ENCODE measurements around the gene MRPL23.

Gene MRPL23

GRCh38 chr11:1959786-1960185, 12.7 kb downstream of the MRPL23 start:
- no peak for DNase-seq

GRCh38 chr11:1963864-1964263, 16.7 kb downstream of the MRPL23 start:
- no peak for DNase-seq

- DNase-seq, result no peak
Observed at GRCh38 chr11:1964348-1964747, 17.2 kb downstream of the MRPL23 start.

- no peak for DNase-seq
Observed at GRCh38 chr11:1964955-1965354, 17.8 kb downstream of the MRPL23 start.

- no peak for DNase-seq
Observed at GRCh38 chr11:1966531-1966930, 19.4 kb downstream of the MRPL23 start.

- no peak for DNase-seq
Observed at GRCh38 chr11:1967641-1968225, 20.6 kb downstream of the MRPL23 start.

- no peak for DNase-seq
Observed at GRCh38 chr11:1968454-1969002, 21.4 kb downstream of the MRPL23 start.

- DNase-seq, result no peak
Observed at GRCh38 chr11:1969035-1969434, 21.9 kb downstream of the MRPL23 start.

GRCh38 chr11:1969776-1970175, 22.6 kb downstream of the MRPL23 start:
- no peak for DNase-seq

GRCh38 chr11:1970956-1971355, 23.8 kb downstream of the MRPL23 start:
- DNase-seq, result no peak

- no peak for DNase-seq
Observed at GRCh38 chr11:1975185-1975584, 28.1 kb downstream of the MRPL23 start.

GRCh38 chr11:1978720-1979473, 31.8 kb downstream of the MRPL23 start:
- DNase-seq, result no peak

- DNase-seq, result no peak
Observed at GRCh38 chr11:1979607-1980006, 32.5 kb downstream of the MRPL23 start.

GRCh38 chr11:1982873-1983600, 35.9 kb downstream of the MRPL23 start:
- no peak for DNase-seq

- no peak for DNase-seq
Observed at GRCh38 chr11:1983601-1983961, 36.4 kb downstream of the MRPL23 start.

- no peak for DNase-seq
Observed at GRCh38 chr11:1987024-1987423, 39.9 kb downstream of the MRPL23 start.

- no peak for DNase-seq
Observed at GRCh38 chr11:1988174-1988573, 41.0 kb downstream of the MRPL23 start.

GRCh38 chr11:1988667-1989317, 41.7 kb downstream of the MRPL23 start:
- DNase-seq, result no peak

GRCh38 chr11:1989953-1990352, 42.8 kb downstream of the MRPL23 start:
- no peak for DNase-seq

- DNase-seq, result no peak
Observed at GRCh38 chr11:1990872-1991578, 43.9 kb downstream of the MRPL23 start.

GRCh38 chr11:1992111-1992510, 45.0 kb downstream of the MRPL23 start:
- no peak for DNase-seq

- no peak for DNase-seq
Observed at GRCh38 chr11:1994121-1994520, 47.0 kb downstream of the MRPL23 start.

GRCh38 chr11:1997755-1998154, 50.6 kb downstream of the MRPL23 start, which contains the start of gene H19:
H19 (minus strand) TSS chr11:1997842.
- no peak for DNase-seq

Data from NCI-H510A treated with DMSO at 0.1 percent for 48 hours (cell line).